ENCODE data around the gene SERPINA3. TPM values are rescaled to one million over a fixed set of nuclear protein-coding genes. Genes with fewer than 3 reads are reported as not detected.

Gene SERPINA3
- polyA plus RNA-seq, 1 donor (not counting 4 experiments of a cell fraction or from before 2014, with no cell fraction given): 0.50 TPM

- dilution Hi-C loops (cut with MboI; ENCODE audit: extremely low pct_ligation_motif_present, low sequenced_read_pairs): no loop called here
- Histone ChIP-seq H3K36me3 (ENCODE audit: control insufficient read depth in 2 of 2, extremely low read depth in 1 of 2, insufficient read depth in 2 of 2, low read length in 2 of 2) (no peaks in the 10 kb centered on the region), H3K9me1 (ENCODE audit: control insufficient read depth, extremely low read depth, insufficient read depth, low read length) (no peaks in the 10 kb centered on the region), H3K4me3 (ENCODE audit: control insufficient read depth in 2 of 3, extremely low read depth in 1 of 3, insufficient read depth in 2 of 3, low read depth in 1 of 3, low read length in 3 of 3) (no peak overlapping the region), H3K79me2 (ENCODE audit: control insufficient read depth, insufficient read depth, low read length) (no peaks in the 10 kb centered on the region), H4K20me1 (ENCODE audit: control insufficient read depth, extremely low read depth, insufficient read depth, low read length) (no peaks in the 10 kb centered on the region), H3K9ac (ENCODE audit: control insufficient read depth, extremely low read depth, insufficient read depth, low read length) (no peak overlapping the region), H3K27ac (ENCODE audit: control insufficient read depth, insufficient read depth, low read length) (no peak overlapping the region), H3K9me3 (ENCODE audit: control insufficient read depth, low read depth, low read length) (peaks cover 3% of the 10 kb centered on the region), H3K4me2 (ENCODE audit: control insufficient read depth, extremely low read depth, insufficient read depth, low read depth, low read length) (no peak overlapping the region), H3K4me1 (ENCODE audit: control insufficient read depth, extremely low read depth, insufficient read depth, low read length) (peaks cover 3% of the 10 kb centered on the region), H3K27me3 (ENCODE audit: control insufficient read depth, extremely low read depth, insufficient read depth, low read length) (no peaks in the 10 kb centered on the region), H2AFZ (ENCODE audit: control insufficient read depth, low read length) (no peak overlapping the region)
- no peak for DNase-seq (ENCODE audit: low read depth, low spot score)
- FAIRE-seq: no peak
- no peak for TF ChIP-seq EZH2 (IDR thresholded peaks at IDR 0.05; ENCODE audit: low read length)
- no peak for TF ChIP-seq CTCF (optimal IDR thresholded peaks at IDR 0.05 in 1 of 3, IDR thresholded peaks at IDR 0.05 in 1 of 3, conservative IDR thresholded peaks at IDR 0.05 in 1 of 3; ENCODE audit: extremely low read depth in 1 of 3, insufficient read depth in 2 of 3, low read length in 3 of 3)
These were observed 5.3 kb downstream of the SERPINA3 start for GRCh38 chr14:94617366-94617941.

DNA sequence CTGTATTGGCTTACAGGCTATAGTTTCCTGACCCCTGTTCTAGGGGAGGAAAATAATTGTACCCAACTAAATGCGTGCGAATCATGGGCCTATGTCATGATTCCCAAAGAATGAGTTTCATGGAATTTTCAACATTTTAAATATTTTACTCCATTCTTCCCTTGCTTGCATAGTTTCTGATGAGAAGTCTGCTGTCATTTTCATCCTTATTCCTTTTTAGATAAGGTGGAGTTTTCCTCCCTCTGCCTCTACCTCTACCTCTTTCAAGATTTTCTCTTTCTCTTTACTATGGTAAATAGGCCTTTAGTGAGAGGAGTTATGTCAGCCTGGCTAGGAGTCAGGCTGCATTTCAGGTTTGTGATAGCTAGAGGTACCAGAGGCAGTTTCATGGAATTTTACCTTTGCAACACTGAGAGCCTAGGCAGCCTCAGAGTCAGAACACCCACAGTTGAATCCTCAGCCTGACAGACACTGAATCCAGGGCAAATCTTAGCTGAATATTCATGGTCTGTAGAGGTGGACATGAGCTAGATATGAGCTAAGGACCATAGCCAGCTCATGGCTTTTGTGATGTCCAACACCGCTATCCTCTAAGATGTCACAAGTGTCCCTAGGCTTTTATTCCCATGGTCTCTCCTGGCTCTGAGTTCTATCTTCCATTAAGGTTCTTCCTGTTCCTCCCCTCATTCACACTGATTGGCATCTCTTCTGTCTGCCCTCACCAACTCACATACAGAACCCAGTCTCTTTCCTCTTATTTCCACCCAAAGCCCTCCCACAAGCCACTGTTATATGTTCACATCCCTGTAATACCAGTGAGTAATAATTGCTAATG, 6.0 kb downstream of the SERPINA3 start:
- Histone ChIP-seq H3K4me1 (ENCODE audit: control insufficient read depth, extremely low read depth, insufficient read depth, low read length) (no peaks in the 10 kb centered on the region), H3K4me3 (ENCODE audit: control insufficient read depth in 2 of 3, extremely low read depth in 1 of 3, insufficient read depth in 2 of 3, low read depth in 1 of 3, low read length in 3 of 3) (no peak overlapping the region), H3K36me3 (ENCODE audit: control insufficient read depth in 2 of 2, extremely low read depth in 1 of 2, insufficient read depth in 2 of 2, low read length in 2 of 2) (no peaks in the 10 kb centered on the region), H3K27ac (ENCODE audit: control insufficient read depth, insufficient read depth, low read length) (no peak overlapping the region), H3K9me3 (ENCODE audit: control insufficient read depth, low read depth, low read length) (peaks cover 3% of the 10 kb centered on the region), H3K27me3 (ENCODE audit: control insufficient read depth, extremely low read depth, insufficient read depth, low read length) (no peaks in the 10 kb centered on the region), H4K20me1 (ENCODE audit: control insufficient read depth, extremely low read depth, insufficient read depth, low read length) (no peaks in the 10 kb centered on the region), H3K79me2 (ENCODE audit: control insufficient read depth, insufficient read depth, low read length) (no peaks in the 10 kb centered on the region), H3K4me2 (ENCODE audit: control insufficient read depth, extremely low read depth, insufficient read depth, low read depth, low read length) (no peak overlapping the region), H3K9ac (ENCODE audit: control insufficient read depth, extremely low read depth, insufficient read depth, low read length) (no peak overlapping the region), H2AFZ (ENCODE audit: control insufficient read depth, low read length) (no peak overlapping the region), H3K9me1 (ENCODE audit: control insufficient read depth, extremely low read depth, insufficient read depth, low read length) (no peaks in the 10 kb centered on the region)
- dilution Hi-C loops (cut with MboI; ENCODE audit: extremely low pct_ligation_motif_present, low sequenced_read_pairs): no loop called here
- no peak for FAIRE-seq
- DNase-seq (ENCODE audit: low read depth, low spot score): no peak
- TF ChIP-seq CTCF (optimal IDR thresholded peaks at IDR 0.05 in 1 of 3, IDR thresholded peaks at IDR 0.05 in 1 of 3, conservative IDR thresholded peaks at IDR 0.05 in 1 of 3; ENCODE audit: extremely low read depth in 1 of 3, insufficient read depth in 2 of 3, low read length in 3 of 3) (no peak), EZH2 (IDR thresholded peaks at IDR 0.05; ENCODE audit: low read length) (no peak)
